Measurements from ENCODE around the gene TPM1. TPM values are rescaled to one million over a fixed set of nuclear protein-coding genes. Genes with fewer than 3 reads are reported as not detected.

TPM1 gene
- total RNA-seq, 3 donors from 2014 or later = 333 to 609 (median 575) TPM

DNA sequence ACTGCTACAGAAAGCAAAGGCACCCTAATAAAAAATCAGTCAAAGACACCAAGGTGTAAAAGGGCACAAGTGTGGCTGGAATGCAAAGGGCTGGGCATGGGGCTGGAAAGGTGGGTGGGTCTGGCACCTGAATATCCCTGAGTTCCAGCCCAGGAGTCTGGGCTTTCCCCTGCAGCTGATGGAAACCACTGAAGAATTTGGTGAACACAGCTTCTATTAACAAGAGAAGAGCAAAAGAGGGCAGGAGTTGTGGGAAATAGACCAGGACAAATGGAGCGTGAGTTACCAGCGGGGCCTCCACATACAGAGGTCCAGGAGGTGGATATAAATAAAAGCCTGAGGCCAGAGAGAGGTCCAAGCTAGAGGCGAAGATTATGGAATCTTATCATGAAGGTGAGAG, 45.1 kb upstream of the TPM1 start:
- no peak for DNase-seq (ENCODE audit: low spot score in 2 of 2)
- Histone ChIP-seq H3K36me3 (no peaks in the 10 kb centered on the region), H3K4me3 (no peak overlapping the region), H3K27ac (no peak overlapping the region), H3K27me3 (no peaks in the 10 kb centered on the region), H3K9me3 (no peaks in the 10 kb centered on the region), H3K4me1 (no peaks in the 10 kb centered on the region)
- TF ChIP-seq CTCF (IDR thresholded peaks at IDR 0.05) (no peak), POLR2AphosphoS5 (IDR thresholded peaks at IDR 0.05) (no peak), POLR2A (IDR thresholded peaks at IDR 0.05) (no peak)
- intact Hi-C loops (cut with DNase I; ENCODE audit: low total_unique reads) = no loop called here

DNA sequence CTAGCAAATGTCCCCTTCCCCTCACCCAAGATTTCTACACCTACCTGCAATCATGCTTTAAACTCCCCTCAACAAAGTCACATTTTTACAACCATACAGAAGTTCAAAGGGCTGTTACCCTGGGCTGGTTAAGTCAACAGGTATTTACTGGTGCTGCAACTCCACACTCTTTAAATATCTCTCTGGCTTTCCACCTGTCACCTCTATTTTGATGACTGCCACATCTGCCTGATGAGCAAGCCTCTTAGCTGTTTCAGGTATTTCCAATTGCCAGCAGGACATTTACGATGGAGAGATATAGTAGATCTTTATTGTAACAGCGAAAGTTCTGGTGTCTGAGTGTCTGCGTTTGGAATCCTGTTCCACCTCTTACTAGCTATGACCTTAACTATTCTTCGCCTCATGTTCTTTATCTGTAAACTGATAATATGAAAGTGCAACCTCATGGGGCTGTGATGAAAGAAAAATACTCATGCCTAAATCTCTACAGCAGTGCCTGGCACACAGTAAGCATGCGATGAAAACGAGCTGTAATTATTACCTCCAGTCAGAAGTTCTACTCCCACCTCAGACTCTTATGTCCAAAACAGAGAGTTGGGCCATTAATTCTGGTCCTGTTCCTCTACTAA, 44.2 kb upstream of the TPM1 start:
- no peak for TF ChIP-seq POLR2AphosphoS5 (IDR thresholded peaks at IDR 0.05)
- no peak for TF ChIP-seq CTCF (IDR thresholded peaks at IDR 0.05)
- TF ChIP-seq POLR2A (IDR thresholded peaks at IDR 0.05) = no peak
- no peaks in the 10 kb centered on the region for H3K9me3 ChIP-seq
- H3K27me3 ChIP-seq = no peaks in the 10 kb centered on the region
- H3K27ac ChIP-seq = no peak overlapping the region
- H3K4me1 ChIP-seq = no peaks in the 10 kb centered on the region
- DNase-seq (ENCODE audit: low spot score in 2 of 2) = no peak
- no peak overlapping the region for H3K4me3 ChIP-seq
- intact Hi-C loops (cut with DNase I; ENCODE audit: low total_unique reads) = no loop called here
- H3K36me3 ChIP-seq = no peaks in the 10 kb centered on the region

GRCh38 chr15:62999178-62999577, 43.4 kb upstream of the TPM1 start:
- Histone ChIP-seq H3K27me3 (no peaks in the 10 kb centered on the region), H3K4me1 (no peaks in the 10 kb centered on the region), H3K4me3 (no peak overlapping the region), H3K9me3 (no peaks in the 10 kb centered on the region), H3K27ac (no peak overlapping the region), H3K36me3 (no peaks in the 10 kb centered on the region)
- DNase-seq (ENCODE audit: low spot score in 2 of 2) = no peak
- intact Hi-C loops (cut with DNase I; ENCODE audit: low total_unique reads) = no loop called here
- TF ChIP-seq CTCF (IDR thresholded peaks at IDR 0.05) (no peak), POLR2A (IDR thresholded peaks at IDR 0.05) (no peak), POLR2AphosphoS5 (IDR thresholded peaks at IDR 0.05) (no peak)

GRCh38 chr15:62999923-63000561, 42.5 kb upstream of the TPM1 start:
- Histone ChIP-seq H3K9me3 (no peaks in the 10 kb centered on the region), H3K4me1 (no peaks in the 10 kb centered on the region), H3K36me3 (no peaks in the 10 kb centered on the region), H3K27ac (no peak overlapping the region), H3K27me3 (no peaks in the 10 kb centered on the region), H3K4me3 (no peak overlapping the region)
- DNase-seq (ENCODE audit: low spot score in 2 of 2) = no peak
- TF ChIP-seq POLR2AphosphoS5 (IDR thresholded peaks at IDR 0.05) (no peak), CTCF (IDR thresholded peaks at IDR 0.05) (no peak), POLR2A (IDR thresholded peaks at IDR 0.05) (no peak)
- intact Hi-C loops (cut with DNase I; ENCODE audit: low total_unique reads) = no loop called here

DNA sequence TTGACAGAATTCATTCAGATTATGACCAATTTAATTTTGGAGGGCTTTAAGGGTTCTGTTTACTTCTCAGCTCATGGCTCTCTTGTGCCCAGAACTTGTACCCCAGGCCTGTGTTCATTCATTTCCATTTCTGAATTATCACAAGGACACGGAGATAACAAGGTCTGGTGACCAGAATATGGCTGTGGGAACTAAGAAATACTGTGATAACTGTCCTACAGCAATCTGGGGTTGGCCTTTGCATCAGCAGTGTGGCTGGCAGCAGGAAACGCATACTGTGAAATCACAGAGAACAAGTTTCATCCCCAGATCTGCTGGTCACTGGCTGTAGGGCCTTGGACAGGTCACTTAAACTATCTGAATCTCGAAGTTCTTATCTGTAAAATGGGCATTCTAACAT, 41.8 kb upstream of the TPM1 start:
- intact Hi-C loops (cut with DNase I; ENCODE audit: low total_unique reads) = no loop called here
- TF ChIP-seq POLR2A (IDR thresholded peaks at IDR 0.05) (no peak), CTCF (IDR thresholded peaks at IDR 0.05) (no peak), POLR2AphosphoS5 (IDR thresholded peaks at IDR 0.05) (no peak)
- H3K27me3 ChIP-seq = no peaks in the 10 kb centered on the region

More for the DNA sequence above, 41.8 kb upstream of the TPM1 start:
- Histone ChIP-seq H3K9me3 (no peaks in the 10 kb centered on the region), H3K27ac (no peak overlapping the region), H3K4me1 (no peaks in the 10 kb centered on the region), H3K36me3 (no peaks in the 10 kb centered on the region), H3K4me3 (no peak overlapping the region)
- no peak for DNase-seq (ENCODE audit: low spot score in 2 of 2)

Measured in breast epithelium (tissue), 4 donors.